Daoy (cell line): Measurements from ENCODE around the gene SF3A2. TPM values are rescaled to one million over a fixed set of nuclear protein-coding genes. Genes with fewer than 3 reads are reported as not detected.

Experiments used
- DNase-seq: peaks from one replicate; pipeline ENCODE4 v3.0.0-alpha.2; 2015; ENCODE audit warnings: low read depth
- total RNA-seq: library from RNA; depleted of rRNA; stranded (reverse); fragments of >200 nt; shearing (Covaris generic); gene quantifications from 2 replicates; pipeline ENCODE4 v1.2.3, GENCODE V29; 2014; rRNA removed

The SF3A2 gene
- total RNA-seq, 1 experiment from 2014 or later: 47.7 TPM

DNA sequence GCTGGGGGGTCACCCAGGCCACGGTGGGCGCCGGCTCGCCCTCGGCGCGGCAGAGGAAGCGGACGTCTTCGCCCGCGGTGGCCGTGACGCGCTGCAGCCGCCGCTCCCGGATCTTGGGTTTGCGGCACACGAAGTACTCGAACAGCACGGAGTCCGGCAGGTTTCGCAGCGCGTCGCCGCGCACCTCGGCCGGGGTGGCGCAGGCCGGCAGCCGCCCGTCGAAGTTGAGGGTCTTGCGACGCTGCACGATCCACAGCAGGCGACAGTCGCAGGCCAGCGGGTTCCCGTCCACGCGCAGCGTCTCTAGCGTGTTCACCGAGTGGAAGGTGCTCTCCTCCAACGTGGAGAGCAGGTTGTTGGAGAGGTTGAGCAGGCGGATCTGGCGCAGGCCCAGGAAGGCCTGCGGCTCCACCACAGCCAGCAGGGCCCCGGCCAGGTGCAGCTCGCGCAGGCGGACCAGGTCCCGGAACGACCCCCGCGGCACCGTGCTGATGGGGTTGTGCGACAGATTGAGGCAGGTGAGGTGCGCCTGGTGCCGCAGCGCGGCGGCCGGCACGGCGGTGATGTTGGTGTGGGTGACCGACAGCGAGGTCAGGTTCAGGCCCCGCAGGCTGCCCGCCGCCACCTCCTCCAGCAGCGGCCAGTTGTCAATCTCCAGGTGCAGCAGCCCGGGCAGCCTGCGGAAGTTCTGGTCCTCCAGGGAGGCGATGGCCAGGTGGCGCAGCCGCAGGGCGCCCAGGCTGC, 54.0 kb downstream of the SF3A2 start:
- no peak for DNase-seq

DNA sequence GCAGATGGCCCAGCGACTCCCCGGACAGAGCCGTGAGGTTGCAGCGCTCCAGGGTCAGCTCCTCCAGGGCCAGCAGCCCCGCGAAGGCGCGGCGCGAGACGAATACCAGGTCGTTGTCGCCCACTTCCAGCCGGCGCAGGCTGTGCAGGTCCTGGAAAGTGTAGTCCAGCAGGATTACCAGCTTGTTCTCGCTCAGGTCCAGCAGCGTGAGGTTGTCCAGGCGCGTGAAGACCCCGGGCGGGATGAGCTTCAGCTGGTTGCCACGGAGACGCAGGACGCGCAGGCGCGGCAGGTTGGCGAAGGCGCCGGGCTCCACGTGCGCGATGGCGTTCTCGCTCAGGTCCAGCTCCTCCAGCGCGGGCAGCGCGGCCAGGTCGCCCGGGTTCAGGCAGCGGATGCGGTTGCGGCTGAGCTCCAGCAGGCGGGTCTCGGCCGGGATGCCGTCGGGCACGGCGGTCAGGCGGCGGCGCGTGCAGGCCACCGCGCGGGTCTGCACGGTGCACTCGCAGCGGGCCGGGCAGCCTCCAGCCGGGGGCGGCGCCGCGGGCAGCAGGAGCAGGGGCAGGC, 54.6 kb downstream of the SF3A2 start:
- DNase-seq: no peak

DNA sequence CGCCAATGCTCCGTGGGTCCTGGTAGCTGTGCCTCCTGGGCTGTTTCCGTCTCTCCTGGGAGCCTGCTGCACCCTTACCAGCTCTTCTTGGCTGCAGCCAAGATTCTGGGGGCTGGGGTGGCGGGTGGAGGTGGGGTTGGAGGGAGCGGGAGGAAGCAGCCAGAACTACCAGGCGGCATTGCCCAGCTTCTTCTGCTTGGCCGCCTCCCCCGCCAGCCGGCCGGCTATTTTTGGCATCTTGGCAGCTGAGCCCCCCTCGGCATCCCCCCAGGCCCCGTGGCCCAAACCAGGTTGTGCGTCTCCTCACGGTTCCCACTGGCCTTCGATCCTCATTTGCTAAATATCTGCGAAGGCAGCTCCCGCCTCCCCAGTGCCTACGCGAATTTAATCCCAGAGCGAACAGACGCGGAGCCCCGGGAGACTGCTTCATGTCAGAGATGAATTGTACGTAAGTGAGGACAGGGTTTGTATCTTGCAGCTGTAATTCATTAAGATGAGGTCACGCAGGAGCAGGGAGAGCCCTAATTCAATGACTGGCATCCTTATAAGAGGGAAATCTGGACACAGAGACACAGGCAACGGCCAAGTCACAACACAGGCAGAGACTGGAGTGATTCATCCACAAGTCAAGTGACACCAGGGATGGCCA, 58.2 kb downstream of the SF3A2 start:
- DNase-seq: no peak

DNA sequence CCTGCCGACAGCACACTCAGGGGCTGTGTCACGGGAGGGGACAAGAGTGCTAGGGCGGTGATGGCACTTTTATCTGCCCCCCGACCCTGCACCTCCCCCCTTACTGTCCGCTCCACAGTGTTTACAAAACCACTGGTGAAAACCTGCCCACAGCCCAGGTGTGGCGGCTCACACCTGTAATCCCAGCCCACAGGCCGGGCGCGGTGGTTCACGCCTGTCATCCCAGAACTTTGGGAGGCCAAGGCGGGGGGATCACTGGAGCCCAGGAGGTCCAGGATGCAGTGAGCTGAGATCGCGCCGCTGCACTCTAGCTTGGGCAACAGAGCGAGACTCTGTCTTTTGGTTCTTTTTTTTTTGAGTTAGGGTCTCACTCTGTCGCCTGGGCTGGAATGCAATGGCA, 59.5 kb downstream of the SF3A2 start:
- no peak for DNase-seq

Other genes starting within 250 kb of the SF3A2 start
- gene BTBD2, start 221.1 kb upstream of the SF3A2 start, total RNA-seq: 18.2 and 19.9 TPM in 2 replicates
- 31.3 and 33.9 TPM in 2 replicates for gene MKNK2, start 185.6 kb upstream of the SF3A2 start, total RNA-seq
- 11.1 and 13.5 TPM in 2 replicates for gene MOB3A, start 140.5 kb upstream of the SF3A2 start, total RNA-seq
- not detected in 2 replicates for gene IZUMO4, start 139.9 kb upstream of the SF3A2 start, total RNA-seq
- 79.0 and 93.3 TPM in 2 replicates for gene AP3D1, start 85.3 kb upstream of the SF3A2 start, total RNA-seq
- gene DOT1L, start 72.9 kb upstream of the SF3A2 start, total RNA-seq: 5.0 and 10.8 TPM in 2 replicates
- 70.9 and 101 TPM in 2 replicates for gene PLEKHJ1, start 495 bp upstream of the SF3A2 start, total RNA-seq
- 0.51 and 2.2 TPM in 2 replicates for gene AMH, start 12.5 kb downstream of the SF3A2 start, total RNA-seq
- gene JSRP1, start 19.6 kb downstream of the SF3A2 start, total RNA-seq: 1.6 TPM in 1 of 2 replicates, not detected in the other
- not detected in 2 replicates for gene PEAK3, start 45.4 kb downstream of the SF3A2 start, total RNA-seq
- gene LINGO3, start 71.3 kb downstream of the SF3A2 start, total RNA-seq: 0.23 and 0.24 TPM in 2 replicates
- gene LSM7, start 91.8 kb downstream of the SF3A2 start, total RNA-seq: 363 and 380 TPM in 2 replicates
- gene SPPL2B, start 91.9 kb downstream of the SF3A2 start, total RNA-seq: 19.3 and 24.4 TPM in 2 replicates
- not detected in 2 replicates for gene TMPRSS9, start 123.4 kb downstream of the SF3A2 start, total RNA-seq
- gene TIMM13, start 190.8 kb downstream of the SF3A2 start, total RNA-seq: 54.0 and 56.3 TPM in 2 replicates
- gene LMNB2, start 220.1 kb downstream of the SF3A2 start, total RNA-seq: 207 and 209 TPM in 2 replicates
- 70.5 and 85.9 TPM in 2 replicates for gene GADD45B, start 239.3 kb downstream of the SF3A2 start, total RNA-seq